HEK293 (cell line): ENCODE results near the gene CORO6.

Source experiments
- CTCF ChIP-seq: fragments of 450-650 bp; formaldehyde crosslinking; IDR thresholded peaks from 2 replicates; pipeline ENCODE4 v1.5.1; 2016; ENCODE audit warnings: missing biosample characterization, missing genetic modification characterization
- GFI1B ChIP-seq: fragments of 450-650 bp; formaldehyde crosslinking; IDR thresholded peaks from 2 replicates; pipeline ENCODE4 v1.5.1; 2016; ENCODE audit warnings: missing biosample characterization, missing genetic modification characterization
- PRDM1 ChIP-seq: fragments of 450-650 bp; formaldehyde crosslinking; IDR thresholded peaks from 2 replicates; pipeline ENCODE4; 2016; ENCODE audit warnings: missing biosample characterization, missing genetic modification characterization
- ZNF354C ChIP-seq: fragments of 450-650 bp; formaldehyde crosslinking; IDR thresholded peaks from 2 replicates; pipeline ENCODE4 v1.5.1; 2016; ENCODE audit warnings: missing biosample characterization, missing genetic modification characterization, low read depth, borderline replicate concordance
- ZSCAN18 ChIP-seq: fragments of 450-650 bp; formaldehyde crosslinking; IDR thresholded peaks from 2 replicates; pipeline ENCODE4 v1.5.1; 2016; ENCODE audit warnings: missing biosample characterization, missing genetic modification characterization

- TF ChIP-seq CTCF (tag by site-specific recombination) (no peak), ZSCAN18 (tag by site-specific recombination) (no peak), ZNF354C (tag by site-specific recombination) (no peak), GFI1B (tag by site-specific recombination) (no peak), PRDM1 (tag by site-specific recombination) (no peak)
Measured at GRCh38 chr17:29566473-29567303, 56.0 kb downstream of the CORO6 start, which contains the start of gene ABHD15.
